GM18507 (cell line): ENCODE data around the gene TP63.
"Not testable (repeated sequence)": the region's sequence is repeated elsewhere in the genome, so short reads cannot be mapped to it uniquely, and the experiment has no call there.

Source experiments
- DNase-seq: peaks from one replicate; pipeline ENCODE4 v3.0.0; 2011; ENCODE audit warnings: low read depth; ENCODE audit not compliant: insufficient read length; ENCODE audit errors: extremely low spot score
- FAIRE-seq: peaks from 2 replicates; lab custom pipeline; 2011; peaks lifted over from hg19 to GRCh38; lab: Jason Lieb, UNC

The TP63 gene

DNA sequence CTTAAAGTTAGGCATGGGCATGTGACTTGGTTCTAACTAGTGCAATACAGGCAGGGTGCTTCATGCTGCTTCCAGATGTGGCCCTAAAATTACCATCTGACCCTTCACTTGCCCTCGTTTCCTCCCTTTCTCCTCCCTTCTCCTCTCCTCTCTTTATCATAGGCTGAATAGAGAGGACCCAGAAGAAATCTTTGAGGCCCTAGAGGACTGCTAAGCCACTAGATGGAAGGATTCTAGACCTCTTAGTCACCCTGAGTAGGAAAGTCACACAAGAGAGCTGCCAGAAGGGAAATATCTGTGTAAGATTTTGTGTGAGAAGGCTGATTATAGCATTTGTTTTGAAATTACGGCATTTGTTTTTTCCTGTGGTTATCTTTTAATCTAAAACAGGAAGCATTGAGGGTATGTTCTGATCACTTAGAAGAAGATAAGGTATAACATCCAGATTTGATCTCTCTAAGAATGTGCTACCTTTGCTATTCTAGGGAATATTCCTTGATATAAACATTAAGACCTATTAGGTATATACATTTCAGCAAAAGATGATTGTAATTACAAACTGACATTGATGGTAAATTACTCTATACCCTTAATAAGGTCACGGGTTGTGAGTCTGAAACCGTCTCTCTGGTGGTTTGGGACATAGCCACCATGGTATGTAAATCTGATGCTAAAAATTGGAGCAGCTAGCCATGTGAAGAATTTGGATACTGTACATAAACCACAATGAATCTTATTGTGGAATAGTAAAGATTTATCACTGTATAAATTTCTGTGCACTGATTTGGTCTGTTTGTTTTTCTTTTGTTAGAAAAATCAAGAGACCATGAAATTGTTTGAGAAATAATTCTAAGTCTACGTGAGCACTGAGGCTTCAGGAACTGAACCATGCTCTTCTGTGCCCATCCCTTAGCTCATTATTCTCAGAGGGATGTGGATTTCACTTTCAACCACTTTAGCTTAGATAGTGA, 84.1 kb downstream of the TP63 start:
- DNase-seq (no peak), FAIRE-seq (peak; percentile 38)

GRCh38 chr3:189718215-189718614, 87.0 kb downstream of the TP63 start:
- peak; percentile 24 for FAIRE-seq
- no peak for DNase-seq

- FAIRE-seq (no peak), DNase-seq (no peak)
These were observed 89.7 kb downstream of the TP63 start for GRCh38 chr3:189720736-189721417.

- DNase-seq (no peak), FAIRE-seq (no peak)
These were observed 90.9 kb downstream of the TP63 start for GRCh38 chr3:189721873-189722665.

DNA sequence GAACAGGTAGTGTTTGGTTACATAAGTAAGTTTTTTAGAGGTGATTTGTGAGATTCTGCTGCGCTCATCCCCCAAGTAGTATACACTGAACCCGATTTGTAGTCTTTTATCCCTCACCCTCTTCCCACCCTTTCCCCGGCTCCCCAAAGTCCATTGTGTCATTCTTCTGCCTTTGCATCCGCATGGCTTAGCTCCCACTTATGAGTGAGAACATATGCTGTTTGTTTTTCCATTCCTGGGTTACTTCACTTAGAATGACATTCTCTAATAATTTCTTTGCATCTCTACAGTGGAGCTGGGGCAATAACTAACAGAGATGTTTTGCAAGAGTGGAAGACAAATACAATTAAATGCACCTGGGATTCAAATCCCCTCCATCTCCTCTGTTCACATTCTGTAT, 93.2 kb downstream of the TP63 start:
- FAIRE-seq (no peak), DNase-seq (no peak)

DNA sequence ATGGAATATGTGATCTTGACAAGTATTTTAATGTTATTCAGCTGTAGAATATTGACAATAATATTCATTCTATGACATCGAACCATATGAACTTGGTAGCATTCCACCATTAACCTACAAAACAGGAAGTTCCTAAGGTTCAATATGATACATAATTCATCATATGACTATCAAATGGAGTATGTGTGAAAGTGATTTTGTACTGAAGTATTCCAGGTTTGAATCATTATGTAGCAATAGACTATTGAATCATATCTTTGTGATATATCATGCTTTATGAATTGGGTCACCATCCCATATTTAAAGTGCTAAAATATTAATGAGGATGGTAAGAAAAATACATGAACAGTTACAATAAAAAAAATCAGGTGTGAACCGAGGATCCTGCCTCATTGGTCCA, 95.1 kb downstream of the TP63 start:
- FAIRE-seq (no peak), DNase-seq (no peak)

- FAIRE-seq (no peak), DNase-seq (no peak)
These were observed 96.0 kb downstream of the TP63 start for GRCh38 chr3:189727158-189727557.

DNA sequence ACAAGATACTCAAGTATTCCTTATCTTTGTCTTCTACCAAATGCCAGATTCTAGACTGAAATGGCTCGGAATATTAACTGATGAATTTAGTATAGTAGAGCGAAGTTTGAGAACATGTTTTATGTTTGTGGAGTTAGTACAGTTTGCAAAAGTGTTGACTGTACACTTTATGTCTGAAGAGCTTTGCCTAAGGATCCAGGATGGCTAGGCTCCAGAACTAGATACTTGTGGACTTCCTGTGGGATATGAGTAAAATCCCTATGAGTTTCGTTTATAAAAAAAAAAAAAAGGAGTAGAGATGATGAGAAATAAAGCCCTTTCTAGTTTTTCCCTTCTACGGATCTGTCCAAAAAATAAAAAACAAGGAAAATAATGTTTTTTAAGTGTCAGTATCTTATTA, 96.7 kb downstream of the TP63 start:
- FAIRE-seq (no peak), DNase-seq (no peak)

DNA sequence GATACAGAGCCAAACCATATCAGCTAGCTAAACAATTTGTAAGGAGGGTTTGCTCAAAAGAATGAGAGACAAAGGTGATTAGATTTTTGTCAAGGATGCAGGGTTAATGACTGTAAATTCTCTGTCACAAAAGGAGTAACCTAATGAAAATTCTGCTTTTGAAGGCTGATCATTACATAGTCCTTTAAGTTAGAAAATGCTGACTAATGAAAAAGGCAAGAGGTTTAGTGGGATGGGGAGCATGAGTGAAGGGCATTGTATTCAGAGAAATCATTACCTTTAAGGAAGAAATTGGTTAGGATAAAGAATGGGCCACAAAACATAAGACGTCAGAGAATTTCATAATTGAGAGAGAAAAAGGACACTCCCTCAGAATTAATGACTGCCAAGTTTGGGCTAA, 97.7 kb downstream of the TP63 start:
- FAIRE-seq (no peak), DNase-seq (no peak)

DNA sequence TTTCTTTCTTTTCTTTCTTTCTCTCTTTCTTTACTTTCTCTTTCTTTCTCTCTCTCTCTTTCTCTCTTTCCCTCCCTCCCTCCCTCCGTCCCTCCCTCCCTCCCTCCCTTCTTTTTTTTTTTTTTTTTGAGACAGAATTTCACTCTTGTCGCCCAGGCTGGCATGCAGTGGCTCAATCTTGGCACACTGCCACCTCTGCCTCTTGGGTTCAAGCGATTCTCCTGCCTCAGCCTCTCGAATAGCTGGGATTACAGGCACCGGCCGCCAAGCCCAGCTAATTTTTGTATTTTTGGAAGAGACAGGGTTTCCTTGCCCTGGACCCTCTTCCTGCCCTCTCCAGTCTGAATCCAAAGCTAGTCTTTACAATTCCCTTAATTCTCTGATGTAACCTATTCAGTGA, 102.9 kb downstream of the TP63 start:
- DNase-seq: no peak
- FAIRE-seq: no peak

GRCh38 chr3:189735913-189736312, 104.7 kb downstream of the TP63 start:
- DNase-seq: no peak
- FAIRE-seq: no peak

GRCh38 chr3:189737071-189737470, 105.9 kb downstream of the TP63 start:
- FAIRE-seq (no peak), DNase-seq (no peak)

DNA sequence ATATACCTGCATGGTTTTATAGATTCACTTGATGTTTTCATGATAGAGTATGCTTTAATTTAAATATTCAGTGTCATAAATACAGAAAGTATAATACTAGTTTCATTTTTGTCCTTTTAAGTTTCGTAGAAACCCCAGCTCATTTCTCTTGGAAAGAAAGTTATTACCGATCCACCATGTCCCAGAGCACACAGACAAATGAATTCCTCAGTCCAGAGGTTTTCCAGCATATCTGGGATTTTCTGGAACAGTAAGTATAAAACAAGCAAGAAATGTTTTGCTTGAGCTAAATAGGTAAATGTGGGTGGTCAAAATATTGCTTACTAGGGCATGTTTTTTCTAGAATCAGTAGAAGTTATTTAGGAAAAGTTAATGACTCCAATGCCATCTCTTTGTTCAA, 106.4 kb downstream of the TP63 start:
- DNase-seq: no peak
- no peak for FAIRE-seq

- no peak for FAIRE-seq
- no peak for DNase-seq
These were observed 108.2 kb downstream of the TP63 start for GRCh38 chr3:189739378-189739777.

DNA sequence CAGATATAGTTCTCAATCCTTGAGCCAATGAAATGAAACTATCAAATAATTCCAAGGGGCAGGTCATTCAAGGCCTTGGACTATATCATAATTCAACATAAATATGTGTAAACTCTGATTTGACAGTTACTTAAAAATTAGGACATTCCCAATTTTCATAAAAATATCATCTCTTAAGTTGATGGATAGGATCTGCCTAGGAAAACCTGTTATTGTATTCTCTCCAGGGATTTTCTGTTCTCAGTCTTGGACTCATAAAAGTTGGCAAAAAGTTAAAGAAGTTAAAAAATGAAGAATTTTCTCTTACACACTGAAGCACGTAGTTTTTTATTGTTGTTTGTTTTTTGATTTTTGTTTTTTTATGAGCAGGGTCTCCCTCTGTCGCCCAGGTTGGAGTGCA, 109.0 kb downstream of the TP63 start:
- FAIRE-seq: no peak
- no peak for DNase-seq

DNA sequence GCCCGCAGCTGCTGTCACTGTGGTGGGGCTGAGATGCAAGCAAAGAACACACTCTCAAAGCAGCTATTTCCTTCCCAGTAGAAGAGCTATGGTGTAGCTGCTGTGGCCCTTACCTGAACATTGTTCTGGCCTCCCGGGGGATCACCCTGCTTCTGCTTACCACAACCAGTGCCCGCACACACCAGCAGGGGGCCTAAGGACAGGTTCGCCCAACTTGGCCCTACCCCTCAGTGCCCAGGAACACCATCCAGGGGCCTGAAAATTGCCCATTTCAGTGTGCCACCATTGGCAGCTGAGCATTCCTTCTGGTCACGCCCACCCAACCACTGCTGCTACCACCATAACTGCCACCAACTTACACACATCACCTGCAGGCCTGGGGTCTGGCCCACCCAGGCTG, 113.0 kb downstream of the TP63 start:
- DNase-seq (no peak), FAIRE-seq (no peak)

GRCh38 chr3:189745622-189746021, 114.4 kb downstream of the TP63 start:
- DNase-seq: no peak
- no peak for FAIRE-seq

DNA sequence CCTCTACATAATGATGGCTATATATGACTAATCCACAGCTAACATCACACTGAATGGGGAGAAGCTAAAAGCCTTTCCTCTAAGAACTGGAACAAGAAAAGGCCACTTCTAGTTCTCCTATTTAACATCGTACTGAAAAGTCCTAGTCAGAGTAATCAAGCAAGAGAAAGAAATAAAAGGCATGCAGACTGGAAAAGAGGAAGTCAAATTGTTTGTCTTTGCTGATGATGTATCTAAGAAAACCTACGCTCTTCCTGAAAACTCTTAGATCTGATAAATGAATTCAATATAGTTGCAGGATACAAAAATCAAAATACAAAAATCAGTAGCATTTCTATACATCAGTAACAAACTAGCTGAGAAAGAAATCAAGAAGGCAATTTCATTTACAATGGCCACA, 116.9 kb downstream of the TP63 start:
- no peak for DNase-seq
- FAIRE-seq: peak; percentile 36

- not testable (repeated sequence) for DNase-seq, FAIRE-seq
These were observed 119.8 kb downstream of the TP63 start for GRCh38 chr3:189750972-189751371.

DNA sequence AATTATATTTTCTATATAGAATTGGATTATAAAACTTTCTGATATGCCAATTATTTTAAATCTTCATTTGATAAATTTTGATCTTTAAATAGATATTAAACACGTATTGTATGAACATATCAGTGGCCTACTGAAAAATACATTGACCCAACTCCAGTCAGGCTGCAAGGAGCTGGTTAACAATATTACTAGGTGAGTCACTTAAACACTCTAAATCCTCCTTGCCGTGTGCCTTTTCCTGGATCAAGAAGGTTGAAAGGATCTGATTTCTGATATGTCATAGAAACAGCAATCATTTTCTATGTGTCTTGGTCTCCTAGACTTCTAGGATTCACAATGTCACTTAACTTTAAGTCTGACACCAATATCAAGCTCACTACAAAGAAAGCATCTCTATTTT, 123.2 kb downstream of the TP63 start:
- FAIRE-seq (no peak), DNase-seq (no peak)
